OCI-LY7 (cell line): Measurements from ENCODE around the gene DDAH1.

Experiments
- CTCF ChIP-seq: fragments of 200-600 bp; sonication (generic); conservative IDR thresholded peaks from 2 replicates; pipeline ENCODE4 v1.5.1; 2014; ENCODE audit warnings: mild to moderate bottlenecking, antibody characterized with exemption, low read length, moderate library complexity, mixed read lengths
- EZH2phosphoT487 ChIP-seq: fragments of 200-600 bp; sonication (generic); IDR thresholded peaks from 2 replicates; pipeline ENCODE4 v1.6.1; 2018; ENCODE audit warnings: low read depth, borderline replicate concordance, mild to moderate bottlenecking, mixed run types, antibody characterized with exemption, low read length, moderate library complexity, mixed read lengths

GRCh38 chr1:85366391-85367170 lies 98.4 kb downstream of the DDAH1 start:
- no peak for TF ChIP-seq CTCF
- no peak for TF ChIP-seq EZH2phosphoT487
